ENCODE measurements around the gene GEMIN7.

DNA sequence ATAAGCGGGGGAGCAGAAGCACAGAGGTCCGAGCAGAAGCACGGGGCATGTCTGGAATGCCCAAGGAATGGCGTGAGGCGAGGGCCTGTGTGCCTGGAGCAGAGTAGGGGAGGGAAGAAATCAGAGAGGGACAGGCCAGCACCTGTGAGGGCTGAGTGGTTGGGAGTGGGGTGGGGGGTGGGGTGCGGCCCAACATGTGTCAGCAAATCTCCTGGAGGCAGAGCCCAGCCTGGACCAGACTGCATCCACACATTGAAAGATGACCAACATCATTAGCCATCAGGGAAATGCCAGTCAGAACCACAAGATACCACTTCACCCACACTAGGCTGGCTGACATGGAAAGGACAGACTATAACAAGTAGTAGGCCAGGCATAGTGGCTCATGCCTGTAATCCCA is 29.0 kb upstream of the GEMIN7 start:
- no peak for TF ChIP-seq CTCF (conservative IDR thresholded peaks at IDR 0.05; ENCODE audit: low read depth, low read length)
- no peak for TF ChIP-seq EZH2 (IDR thresholded peaks at IDR 0.05; ENCODE audit: borderline replicate concordance, low read depth, low read length, poor library complexity, severe bottlenecking)

Data from A673 (cell line).